Measurements from ENCODE around the gene PIP5K1C.
A peak's percentile ranks its signal among the peaks of the same experiment; 100 is the strongest.

Gene PIP5K1C

DNA sequence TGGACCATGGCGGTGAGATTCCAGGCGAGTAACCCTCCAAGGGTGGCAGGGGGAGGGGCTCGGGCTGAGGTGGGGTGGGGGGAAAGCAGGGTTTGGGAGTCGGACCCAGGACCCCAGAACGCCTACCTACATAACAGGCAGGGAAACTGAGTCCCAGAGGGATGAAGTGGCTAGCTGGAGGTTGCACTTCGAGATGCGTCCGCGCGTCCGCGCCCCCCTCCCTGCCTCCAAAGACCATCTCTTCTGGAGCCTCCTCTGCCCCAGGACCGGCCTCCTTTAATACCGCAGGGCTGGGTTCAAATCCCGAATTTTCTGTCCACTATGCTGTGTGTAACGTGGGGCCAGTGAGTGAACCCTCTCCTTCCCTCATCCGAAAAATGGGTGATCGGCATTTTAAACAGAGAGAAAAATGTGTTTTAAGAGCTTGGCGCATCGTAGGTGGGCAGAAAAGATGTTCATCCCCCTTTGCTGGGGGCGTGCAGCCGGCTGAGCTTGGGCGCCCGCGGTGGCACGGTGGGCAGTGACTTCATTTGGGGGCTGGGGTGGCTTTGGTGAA lies 21.7 kb upstream of the PIP5K1C start:
- DNase-seq (ENCODE audit: low read depth), result no peak

- peak; percentile 83 for DNase-seq (ENCODE audit: low read depth)
Measured at GRCh38 chr19:3721131-3721886, 21.0 kb upstream of the PIP5K1C start.

GRCh38 chr19:3720349-3720917 lies 20.2 kb upstream of the PIP5K1C start:
- DNase-seq (ENCODE audit: low read depth), result no peak

- no peak for DNase-seq (ENCODE audit: low read depth)
Measured at GRCh38 chr19:3719868-3720267, 19.6 kb upstream of the PIP5K1C start.

- no peak for DNase-seq (ENCODE audit: low read depth)
Measured at GRCh38 chr19:3716147-3716668, 15.9 kb upstream of the PIP5K1C start.

- no peak for DNase-seq (ENCODE audit: low read depth)
Measured at GRCh38 chr19:3712663-3713611, 12.7 kb upstream of the PIP5K1C start.

DNA sequence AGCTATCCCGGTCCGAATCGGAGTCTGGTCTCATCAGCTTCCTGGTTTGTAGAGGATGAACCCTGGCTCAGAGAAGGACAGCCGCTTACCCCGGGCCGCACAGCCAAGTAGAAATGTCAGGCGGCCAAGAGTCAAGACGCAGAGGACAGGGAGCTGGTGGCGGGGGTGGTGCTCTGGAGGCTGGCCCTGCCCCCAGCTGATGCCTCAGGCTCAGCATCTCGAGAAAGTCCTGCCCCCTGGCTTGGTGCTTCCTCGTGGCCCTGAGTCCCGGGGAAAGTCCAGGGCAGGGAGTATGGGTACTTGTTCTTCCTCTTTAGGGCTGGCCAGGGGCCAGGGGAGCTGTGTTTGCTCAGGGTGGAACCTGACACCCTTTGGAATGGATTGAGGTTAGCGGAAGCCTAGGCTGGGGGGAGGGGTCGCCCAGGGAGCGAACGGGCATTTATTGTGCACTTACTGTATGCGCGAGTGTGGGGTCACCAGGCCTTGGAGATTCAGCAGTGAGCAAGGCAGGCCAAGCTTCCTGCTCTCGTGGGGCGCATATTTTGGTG lies 10.1 kb upstream of the PIP5K1C start:
- peak; percentile 46 for DNase-seq (ENCODE audit: low read depth)

DNA sequence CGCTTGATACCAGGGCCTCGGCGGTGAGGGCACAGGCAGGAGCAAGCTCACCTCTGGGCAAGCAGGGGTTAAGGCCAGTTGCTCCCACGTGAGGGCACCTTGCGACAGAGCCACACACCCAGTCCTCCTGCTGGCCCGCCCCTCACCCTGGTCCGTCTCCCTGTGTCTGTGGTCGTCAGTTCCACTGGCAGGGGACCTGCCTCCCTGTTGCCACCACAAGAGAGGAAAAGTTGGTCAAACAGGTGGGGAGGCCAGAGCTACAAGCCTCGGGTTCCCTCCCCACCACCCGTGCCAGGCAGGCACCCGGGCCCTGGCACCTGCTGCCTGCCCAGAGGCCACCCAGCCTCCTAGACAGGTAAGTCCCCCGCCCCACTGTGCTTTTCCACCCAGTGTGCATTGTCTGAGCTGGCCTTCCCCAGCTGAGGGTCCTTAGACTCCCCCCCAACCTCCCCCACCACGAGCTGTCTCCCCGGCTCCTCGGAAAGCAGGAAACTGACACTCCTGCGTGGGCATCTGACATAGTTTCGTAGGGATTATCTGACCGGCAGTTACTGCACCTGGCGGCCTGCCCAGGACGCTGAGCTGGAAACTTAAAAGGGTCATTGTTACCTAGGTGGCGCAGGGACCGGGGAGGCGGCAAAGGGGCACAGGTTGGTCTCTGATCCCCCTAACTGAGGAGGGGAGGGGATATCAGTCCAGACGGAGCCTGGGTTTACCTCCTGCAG lies 8.1 kb upstream of the PIP5K1C start, which contains the start of gene TJP3:
Gene TJP3, plus strand, starts transcription at position 178 of the 725 bp plus-strand sequence. CDS start 20,049 bp downstream, outside the sequence.
- DNase-seq (ENCODE audit: low read depth), result peak; percentile 47

DNA sequence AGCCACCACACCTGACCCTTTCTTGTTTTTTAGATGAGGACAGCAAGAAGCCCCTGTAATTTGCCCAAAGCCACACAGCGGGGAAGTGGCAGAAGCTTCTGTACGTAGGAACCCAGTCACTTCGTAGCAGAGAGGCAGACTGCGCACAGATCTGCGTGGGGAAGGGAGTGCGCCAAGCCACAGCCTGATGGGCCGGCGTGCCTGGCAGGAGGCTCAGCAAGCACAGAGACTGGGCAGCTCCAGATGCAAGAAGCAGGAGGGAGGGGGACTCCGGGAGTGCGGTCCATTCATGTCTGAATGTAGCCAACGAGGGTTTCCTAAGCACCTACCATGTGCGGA lies 7.6 kb upstream of the PIP5K1C start:
- DNase-seq (ENCODE audit: low read depth), result no peak

- DNase-seq (ENCODE audit: low read depth), result no peak
Measured at GRCh38 chr19:3701200-3701599, 932 bp upstream of the PIP5K1C start.

GRCh38 chr19:3699741-3700241 lies 477 bp downstream of the PIP5K1C start:
- DNase-seq (ENCODE audit: low read depth), result no peak

GRCh38 chr19:3698974-3699740 lies 1.1 kb downstream of the PIP5K1C start:
- peak; percentile 40 for DNase-seq (ENCODE audit: low read depth)

DNA sequence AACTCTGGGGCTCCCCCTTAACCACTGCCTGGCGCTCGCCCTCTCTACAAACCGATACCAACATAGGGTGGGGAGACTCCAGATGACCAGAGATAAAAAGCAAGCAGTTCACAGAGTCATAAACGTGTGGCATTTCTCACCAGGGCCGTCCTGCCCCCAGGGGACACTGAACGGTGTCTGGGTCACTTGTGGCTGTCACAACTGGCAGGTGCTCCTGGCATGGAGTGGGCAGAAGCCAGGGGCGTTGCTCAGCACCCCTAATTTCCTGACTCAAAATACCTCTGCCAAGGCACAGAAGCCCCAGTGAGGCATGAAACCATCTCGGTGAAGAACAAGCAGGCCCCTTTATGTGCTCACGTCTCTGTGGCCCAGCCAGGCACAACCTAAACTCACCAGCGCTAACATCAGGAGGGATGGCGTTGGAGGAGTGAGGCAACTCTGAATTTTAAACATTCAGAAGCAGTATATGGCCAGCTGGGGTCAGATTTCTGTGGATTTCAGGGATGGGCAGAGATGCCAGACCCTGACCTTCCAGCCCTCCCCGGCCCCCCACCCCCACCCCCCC lies 1.8 kb downstream of the PIP5K1C start:
- DNase-seq (ENCODE audit: low read depth), result peak; percentile 44

GRCh38 chr19:3697671-3698385 lies 2.4 kb downstream of the PIP5K1C start:
- DNase-seq (ENCODE audit: low read depth), result no peak

DNA sequence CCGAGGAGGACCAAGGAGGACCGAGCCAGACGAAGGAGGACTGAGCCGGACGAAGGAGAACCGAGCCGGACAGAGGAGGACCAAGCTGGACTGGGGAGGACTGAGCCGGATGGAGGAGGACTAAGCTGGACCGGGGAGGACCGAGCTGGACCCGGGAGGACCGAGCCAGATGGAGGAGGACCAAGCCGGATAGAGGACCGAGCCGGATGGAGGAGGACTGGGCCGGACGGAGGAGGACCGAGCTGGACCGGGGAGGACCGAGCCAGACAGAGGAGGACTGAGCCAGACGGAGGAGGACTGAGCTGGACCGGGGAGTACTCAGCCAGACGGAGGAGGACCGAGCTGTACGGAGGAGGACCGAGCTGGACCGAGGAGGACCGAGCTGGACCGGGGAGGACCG lies 3.2 kb downstream of the PIP5K1C start:
- DNase-seq (ENCODE audit: low read depth), result no peak

DNA sequence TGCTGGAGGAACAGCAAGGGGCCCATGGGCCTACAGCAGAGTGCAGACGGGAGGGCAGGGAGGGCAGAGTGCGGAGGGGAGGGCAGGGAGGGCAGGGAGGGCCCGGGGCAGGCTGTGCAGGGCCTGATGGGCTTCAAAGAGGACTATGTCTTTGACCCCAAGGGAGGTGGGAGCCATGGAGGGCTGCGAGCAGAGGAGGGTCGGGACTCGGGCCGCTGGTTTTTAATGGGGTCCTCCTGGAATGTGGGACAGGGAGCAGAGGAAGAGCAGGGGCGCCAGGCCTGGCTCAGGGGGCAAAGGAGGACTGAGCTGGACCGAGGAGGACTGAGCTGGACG lies 3.6 kb downstream of the PIP5K1C start:
- DNase-seq (ENCODE audit: low read depth), result no peak

GRCh38 chr19:3695986-3696659 lies 4.1 kb downstream of the PIP5K1C start:
- no peak for DNase-seq (ENCODE audit: low read depth)

GRCh38 chr19:3695124-3695733 lies 5.0 kb downstream of the PIP5K1C start:
- DNase-seq (ENCODE audit: low read depth), result no peak
